Heart left ventricle (tissue), 16 donors: ENCODE results near the gene TNS3. TPM values are rescaled to one million over a fixed set of nuclear protein-coding genes. Genes with fewer than 3 reads are reported as not detected.
A peak's percentile ranks its signal among the peaks of the same experiment; 100 is the strongest.

Experiments used
- ATAC-seq, 4 donors: fragments of 200-7000 bp; cut with Tn5 transposase; one replicate each; pipeline ENCODE4 v1.9.1; 2020 to 2022; ENCODE audit warnings: moderate library complexity in 4 of 4, mild to moderate bottlenecking in 3 of 4, moderate number of reproducible peaks in 1 of 4
- DNase-seq, 5 donors: peaks; one replicate each; pipeline ENCODE4 v3.0.0-alpha.2; 2020
- H3K27ac ChIP-seq, 12 donors: fragments of 200-600 bp; sonication (generic) in 4 of 12; one replicate each; pipeline versions ENCODE4 v1.5.0 to v1.8.0; 2016 to 2022; ENCODE audit warnings: mild to moderate bottlenecking in 2 of 12
- H3K27me3 ChIP-seq, 9 donors: fragments of 200-600 bp; sonication (generic) in 2 of 9; one replicate each; pipeline versions ENCODE4 v1.5.1 to v1.8.0; 2016 to 2022; ENCODE audit warnings: mild to moderate bottlenecking in 3 of 9
- H3K36me3 ChIP-seq, 9 donors: fragments of 200-600 bp; sonication (generic) in 2 of 9; one replicate each; pipeline versions ENCODE4 v1.5.0 to v1.8.0; 2018 to 2022; ENCODE audit warnings: mild to moderate bottlenecking in 2 of 9
- H3K4me1 ChIP-seq, 12 donors: fragments of 200-600 bp; sonication (generic) in 4 of 12; one replicate each; pipeline versions ENCODE4 v1.5.0 to v1.8.0; 2016 to 2022; ENCODE audit warnings: mild to moderate bottlenecking in 3 of 12
- H3K4me3 ChIP-seq, 12 donors: fragments of 200-600 bp; sonication (generic) in 4 of 12; one replicate each; pipeline versions ENCODE4 v1.5.0 to v1.8.0; 2017 to 2022; ENCODE audit warnings: mild to moderate bottlenecking in 9 of 12, moderate library complexity in 4 of 12
- H3K9me3 ChIP-seq, 12 donors: fragments of 200-600 bp; sonication (generic) in 4 of 12; one replicate each; pipeline versions ENCODE4 v1.5.0 to v1.8.0; 2016 to 2022; ENCODE audit warnings: mild to moderate bottlenecking in 1 of 12
- POLR2A ChIP-seq, 2 donors: fragments of 450-650 bp; IDR thresholded peaks; one replicate each; pipeline ENCODE4 v1.6.1; 2017; ENCODE audit warnings: antibody characterized with exemption in 2 of 2, mild to moderate bottlenecking in 2 of 2, moderate library complexity in 2 of 2
- WGBS, 4 donors: extraction: QIAGEN DNeasy Blood & Tissue Kit in 2 of 4; methylation state at CpG; one replicate each; pipeline versions ENCODE4 v1.1.5 to v1.1.7; 2013 to 2018; 5-methylcytosine and 5-hydroxymethylcytosine counted together
- intact Hi-C, 10 donors: fragments of 100-400 bp; cut with DNase I; formaldehyde crosslinking; loops; one replicate each; pipeline versions ENCODE4 v1.11.1 to v1.14.2; 2022
- polyA plus RNA-seq, 2 donors: library from polyadenylated mRNA; stranded (reverse); fragments of 200-250 nt; gene quantifications; one replicate each; pipeline ENCODE4 v1.2.3, GENCODE V29; 2013
- total RNA-seq, 9 donors: library from RNA; depleted of rRNA in 2 of 9; stranded (reverse); fragments of >200 nt in 2 of 9; fragmentation: NEBNext Ultra II Directional in 3 of 9; extraction: Animal tissue kit (Norgen Biotek cat#: 25700) in 3 of 9; gene quantifications; one replicate each; pipeline versions ENCODE4 v1.1.0 to v1.2.4, GENCODE V29; 2016 to 2023
- TF ChIP-seq, protein P1 (sequence below), 12 donors: fragments of 200-600 bp; sonication (generic) in 4 of 12; IDR thresholded peaks; one replicate each; pipeline versions ENCODE4 v1.5.0 to v1.8.0; 2018 to 2022; ENCODE audit warnings: antibody characterized with exemption in 12 of 12, mild to moderate bottlenecking in 5 of 12
- donor health status: ischemic (EF 13 %, LVEDD 7.1; RV severe dilation, severe dysfunction).
- donor health status: healthy with polysubstance abuse.
- donor health status: DM: no; HTN: yes; CAD: no.
- donor health status: DM: no; HTN: no; CAD: no.
- donor health status: ischemic (EF 25% LVEDD 6.9; RV normal size, moderate dysfunction).
- donor health status: ischemic (EF 25% LVEDD 5.7; RV mildly dilated, moderate dysfunction).
- donor health status: healthy.
- donor health status: DM: yes; HTN: yes; CAD: no.
- donor health status: ischemic (EF 35%, LVEDD 5.7; RV mildly dilated, moderate dysfunction).
- donor health status: nonischemic (EF 11% LVEDD 7.7; RV severe dilation, severe dysfunction).
- donor health status: DM: yes; HTN: yes; CAD: no.
- donor health status: PGD.
- donor health status: ischemic (EF 29% LVEDD 5.4; RV normal size, mild dysfunction).
- donor health status: nonischemic (EF 23%, LVEDD 6.1; RV moderate dilation, normal function).

The TNS3 gene
- total and polyA plus RNA-seq, 11 donors: 10.1 to 116 (median 32.7) TPM

DNA sequence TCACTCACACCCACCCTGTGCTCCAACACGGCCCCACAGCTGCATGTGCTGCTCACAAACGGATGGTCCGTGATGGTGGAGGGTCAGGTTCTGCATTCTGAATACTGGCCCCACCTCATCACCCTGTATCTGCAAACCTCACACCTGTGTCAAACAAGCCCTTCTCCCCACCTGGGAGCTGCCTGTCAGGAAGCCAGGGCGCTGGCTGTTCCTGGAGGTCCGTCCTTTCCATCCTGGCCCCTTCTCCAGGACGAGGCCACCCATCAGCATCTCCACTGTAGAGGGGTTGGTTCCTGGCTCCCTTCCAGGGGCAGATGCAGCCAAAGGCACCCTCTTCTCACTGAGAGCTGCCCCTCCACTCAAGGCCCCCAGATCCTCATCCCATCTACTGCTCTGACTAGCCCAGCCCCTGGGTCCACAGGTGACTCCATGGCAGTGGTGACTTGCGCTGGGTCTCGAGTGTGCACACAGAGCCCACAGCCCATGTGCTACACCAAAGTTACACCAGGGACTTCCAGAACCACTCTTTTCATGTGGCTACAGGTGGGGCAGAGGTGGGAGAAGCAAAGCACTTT lies 229.4 kb downstream of the TNS3 start:
- no peak for TF ChIP-seq POLR2A (IDR thresholded peaks at IDR 0.05)
- TF ChIP-seq, protein P1, sequence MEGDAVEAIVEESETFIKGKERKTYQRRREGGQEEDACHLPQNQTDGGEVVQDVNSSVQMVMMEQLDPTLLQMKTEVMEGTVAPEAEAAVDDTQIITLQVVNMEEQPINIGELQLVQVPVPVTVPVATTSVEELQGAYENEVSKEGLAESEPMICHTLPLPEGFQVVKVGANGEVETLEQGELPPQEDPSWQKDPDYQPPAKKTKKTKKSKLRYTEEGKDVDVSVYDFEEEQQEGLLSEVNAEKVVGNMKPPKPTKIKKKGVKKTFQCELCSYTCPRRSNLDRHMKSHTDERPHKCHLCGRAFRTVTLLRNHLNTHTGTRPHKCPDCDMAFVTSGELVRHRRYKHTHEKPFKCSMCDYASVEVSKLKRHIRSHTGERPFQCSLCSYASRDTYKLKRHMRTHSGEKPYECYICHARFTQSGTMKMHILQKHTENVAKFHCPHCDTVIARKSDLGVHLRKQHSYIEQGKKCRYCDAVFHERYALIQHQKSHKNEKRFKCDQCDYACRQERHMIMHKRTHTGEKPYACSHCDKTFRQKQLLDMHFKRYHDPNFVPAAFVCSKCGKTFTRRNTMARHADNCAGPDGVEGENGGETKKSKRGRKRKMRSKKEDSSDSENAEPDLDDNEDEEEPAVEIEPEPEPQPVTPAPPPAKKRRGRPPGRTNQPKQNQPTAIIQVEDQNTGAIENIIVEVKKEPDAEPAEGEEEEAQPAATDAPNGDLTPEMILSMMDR (IDR thresholded peaks at IDR 0.05): no peak

DNA sequence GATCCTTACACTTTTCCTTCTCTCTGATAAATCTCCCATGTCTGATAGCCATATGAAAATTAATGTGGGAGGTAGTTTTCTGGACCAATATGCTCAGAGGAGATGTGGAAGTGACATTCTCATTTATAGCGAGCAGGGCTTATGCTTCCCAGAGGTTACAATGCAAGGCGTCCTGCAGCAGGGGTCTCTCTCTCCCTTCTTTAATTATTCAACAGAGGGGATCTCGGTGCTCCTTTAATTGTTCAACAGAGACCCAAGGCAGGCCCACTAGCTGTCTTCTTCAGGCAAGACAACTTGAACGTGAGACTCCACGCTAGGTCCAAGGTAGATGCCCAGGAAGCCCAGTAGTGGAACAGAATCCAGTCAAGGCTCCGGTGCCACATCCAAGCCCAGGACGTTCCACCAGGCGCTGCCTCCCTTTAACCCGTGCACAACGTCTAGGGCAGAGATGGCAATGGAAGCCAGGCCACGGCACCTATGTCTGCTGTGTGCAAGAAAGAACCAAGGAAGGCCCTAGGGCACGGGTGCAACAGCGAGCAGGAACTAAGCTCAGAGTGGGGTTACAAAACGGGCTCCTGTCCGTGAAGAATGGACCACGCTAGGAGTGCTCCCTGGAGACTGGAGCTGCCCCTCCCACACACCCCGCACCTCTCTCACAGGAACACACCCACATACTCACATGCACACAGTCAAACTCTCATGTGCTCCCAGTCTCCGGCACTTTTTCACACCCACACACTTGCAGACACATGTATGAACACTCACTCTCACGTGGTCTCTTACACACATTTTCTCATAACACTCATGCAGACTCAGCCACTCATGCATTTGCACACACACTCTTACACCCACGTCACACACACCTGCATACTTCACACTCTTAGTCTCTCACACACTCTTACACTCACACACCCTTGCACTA lies 230.4 kb downstream of the TNS3 start:
- H3K9me3 ChIP-seq: no peaks in the 10 kb centered on the region

More for the DNA sequence above, 229.4 kb downstream of the TNS3 start:
- Histone ChIP-seq H3K4me1 (peaks cover 0 to 21% (median 11%) of the 10 kb centered on the region in 12 donors), H3K27me3 (no peaks in the 10 kb centered on the region), H3K9me3 (no peaks in the 10 kb centered on the region), H3K27ac (no peak overlapping the region), H3K36me3 (peaks cover 0 to 38% (median 0%) of the 10 kb centered on the region in 9 donors), H3K4me3 (no peak overlapping the region)
- ATAC-seq (no peak), DNase-seq (no peak)
- intact Hi-C loops: no loop called here
- 94 to 97% (median 96%) methylated on average over 7 to 8 of the region's 8 CpGs for WGBS, 4 donors

DNA sequence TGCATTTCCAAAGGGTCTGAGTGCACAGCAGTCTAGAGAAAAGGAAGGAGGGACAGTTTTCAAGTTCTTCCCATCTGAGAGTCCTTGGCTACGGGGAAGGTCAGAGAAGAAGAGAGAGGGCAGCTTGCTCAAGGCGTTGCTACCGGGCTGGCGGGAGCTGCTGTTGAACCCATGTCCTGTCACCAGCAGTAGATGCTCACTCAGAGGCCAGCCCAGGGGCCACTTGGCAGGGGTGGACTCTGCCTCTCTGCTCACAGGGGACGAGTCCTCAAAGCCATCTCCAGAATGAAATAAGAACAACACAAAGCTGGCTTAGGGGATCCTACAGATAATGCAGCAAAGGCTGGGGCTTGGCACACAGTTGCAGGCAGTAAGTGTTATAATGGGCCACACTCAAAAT lies 231.5 kb downstream of the TNS3 start:
- Histone ChIP-seq H3K4me1 (peaks cover 0 to 13% (median 7%) of the 10 kb centered on the region in 12 donors), H3K27ac (no peak overlapping the region), H3K9me3 (no peaks in the 10 kb centered on the region), H3K4me3 (no peak overlapping the region), H3K36me3 (peaks cover 0 to 44% (median 0%) of the 10 kb centered on the region in 9 donors), H3K27me3 (no peaks in the 10 kb centered on the region)
- ATAC-seq: no peak
- WGBS, 4 donors: 77 to 87% (median 83%) methylated on average over 5 of the region's 5 CpGs
- no peak for DNase-seq
- TF ChIP-seq, protein P1 (IDR thresholded peaks at IDR 0.05): no peak
- no peak for TF ChIP-seq POLR2A (IDR thresholded peaks at IDR 0.05)
- intact Hi-C loops: no loop called here

More for the DNA sequence above, 230.4 kb downstream of the TNS3 start:
- ATAC-seq (no peak), DNase-seq (no peak)
- H3K4me1 ChIP-seq: peaks cover 0 to 21% (median 11%) of the 10 kb centered on the region in 12 donors
- H3K27ac ChIP-seq: no peak overlapping the region
- intact Hi-C loops: no loop called here
- whole genome bisulfite sequencing, 4 donors: 87 to 88% (median 87%) methylated on average over 20 of the region's 20 CpGs
- H3K27me3 ChIP-seq: no peaks in the 10 kb centered on the region
- H3K36me3 ChIP-seq: peaks cover 0 to 40% (median 0%) of the 10 kb centered on the region in 9 donors
- TF ChIP-seq, protein P1 (IDR thresholded peaks at IDR 0.05): peak in 1 of 12 donors; percentile 8
- TF ChIP-seq POLR2A (IDR thresholded peaks at IDR 0.05): no peak
- H3K4me3 ChIP-seq: no peak overlapping the region

DNA sequence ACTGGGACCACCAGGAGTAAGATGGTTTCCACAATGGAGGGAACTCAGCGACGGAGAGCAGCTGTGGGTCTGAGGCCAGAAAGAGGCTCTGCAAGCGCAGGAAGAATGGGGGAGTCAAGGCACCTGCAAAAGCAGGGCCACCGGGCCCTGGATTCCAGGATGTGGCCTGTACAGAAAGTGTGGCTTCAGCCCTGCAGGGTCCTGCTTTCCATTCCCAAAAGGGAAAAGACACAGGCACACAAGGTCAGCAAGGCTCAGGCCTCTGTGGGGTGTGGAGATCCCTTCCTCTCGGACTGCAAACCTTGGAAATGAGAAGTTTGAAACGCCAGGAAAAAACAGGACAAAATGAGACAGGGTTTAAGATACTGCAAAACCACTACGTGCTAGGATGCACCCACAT lies 232.5 kb downstream of the TNS3 start:
- Histone ChIP-seq H3K4me1 (peaks cover 0 to 3% (median 0%) of the 10 kb centered on the region in 12 donors), H3K27ac (no peak overlapping the region), H3K4me3 (no peak overlapping the region), H3K9me3 (no peaks in the 10 kb centered on the region), H3K27me3 (no peaks in the 10 kb centered on the region), H3K36me3 (peaks cover 0 to 54% (median 3%) of the 10 kb centered on the region in 9 donors)
- intact Hi-C loops: no loop called here
- ATAC-seq: no peak
- no peak for DNase-seq
- WGBS, 4 donors: 86 to 95% (median 89%) methylated on average over 7 of the region's 7 CpGs
- TF ChIP-seq, protein P1 (IDR thresholded peaks at IDR 0.05): no peak
- TF ChIP-seq POLR2A (IDR thresholded peaks at IDR 0.05): no peak
